HepG2 (cell line): ENCODE data around the gene ERBB3. TPM values are rescaled to one million over a fixed set of nuclear protein-coding genes. Genes with fewer than 3 reads are reported as not detected.

Source experiments
- AGO1 ChIP-seq: fragments of 200-400 bp; formaldehyde crosslinking; IDR thresholded peaks from 2 replicates; pipeline ENCODE4 v1.6.1; 2017; ENCODE audit warnings: mild to moderate bottlenecking, low read depth, low read length, moderate library complexity; ENCODE audit not compliant: poor library complexity, severe bottlenecking
- ARHGAP35 ChIP-seq: sonication (generic); formaldehyde crosslinking; IDR thresholded peaks from 2 replicates; pipeline ENCODE4 v1.9.0; 2022; ENCODE audit warnings: mild to moderate bottlenecking, inconsistent platforms, moderate library complexity, missing genetic modification reagents, borderline replicate concordance
- ATF1 ChIP-seq: IDR thresholded peaks from 2 replicates; pipeline ENCODE4 v1.6.1; 2016; ENCODE audit warnings: mild to moderate bottlenecking, control low read depth
- ATF7 ChIP-seq, 2 experiments: fragments of 450-650 bp in 1 of 2; sonication (generic) in 1 of 2; formaldehyde crosslinking in 1 of 2; IDR thresholded peaks; 2 replicates each; pipeline versions ENCODE4 v1.4.0 to v1.6.1; 2016 to 2020; ENCODE audit warnings: antibody characterized with exemption in 1 of 2, mild to moderate bottlenecking in 1 of 2, missing genetic modification reagents in 1 of 2
- CEBPG ChIP-seq: IDR thresholded peaks from 2 replicates; pipeline ENCODE4 v1.6.1; 2016
- HHEX ChIP-seq: IDR thresholded peaks from 2 replicates; pipeline ENCODE4 v1.6.1; 2016; ENCODE audit warnings: control low read depth
- HMG20A ChIP-seq: IDR thresholded peaks from 2 replicates; pipeline ENCODE4 v1.6.1; 2016; ENCODE audit warnings: borderline replicate concordance
- JUN ChIP-seq: sonication (generic); formaldehyde crosslinking; IDR thresholded peaks from 2 replicates; pipeline ENCODE4 v1.4.0; 2020; ENCODE audit warnings: mild to moderate bottlenecking, missing genetic modification reagents
- KLF6 ChIP-seq: IDR thresholded peaks from 2 replicates; pipeline ENCODE4 v1.8.0; 2016; ENCODE audit warnings: missing biosample characterization, missing genetic modification reagents
- NFKBIZ ChIP-seq: IDR thresholded peaks from 2 replicates; pipeline ENCODE4 v1.6.1; 2018; ENCODE audit warnings: missing genetic modification reagents, missing compliant biosample characterization
- RELA ChIP-seq: sonication (generic); formaldehyde crosslinking; IDR thresholded peaks from 2 replicates; pipeline ENCODE4 v1.4.0; 2020; ENCODE audit warnings: missing genetic modification reagents
- SP5 ChIP-seq: IDR thresholded peaks from 2 replicates; pipeline ENCODE4 v1.6.1; 2016; ENCODE audit warnings: low read depth, borderline replicate concordance
- ZBTB20 ChIP-seq: sonication (generic); formaldehyde crosslinking; IDR thresholded peaks from 2 replicates; pipeline ENCODE4 v1.8.1; 2023; ENCODE audit warnings: missing genetic modification reagents, low read depth, mild to moderate bottlenecking, borderline replicate concordance
- ZFY ChIP-seq: sonication (generic); formaldehyde crosslinking; IDR thresholded peaks from 2 replicates; pipeline ENCODE4 v1.4.0; 2020; ENCODE audit warnings: missing genetic modification reagents
- ZNF331 ChIP-seq: sonication (generic); formaldehyde crosslinking; IDR thresholded peaks from 2 replicates; pipeline ENCODE4 v1.4.0; 2020; ENCODE audit warnings: missing genetic modification reagents
- ZNF543 ChIP-seq: sonication (generic); formaldehyde crosslinking; IDR thresholded peaks from 2 replicates; pipeline ENCODE4 v1.4.0; 2020; ENCODE audit warnings: mild to moderate bottlenecking, missing genetic modification reagents
- ZNF746 ChIP-seq: sonication (generic); formaldehyde crosslinking; IDR thresholded peaks from 2 replicates; pipeline ENCODE4 v1.8.0; 2022; ENCODE audit warnings: mild to moderate bottlenecking, missing genetic modification reagents
- ZNF777 ChIP-seq: sonication (generic); formaldehyde crosslinking; IDR thresholded peaks from 2 replicates; pipeline ENCODE4 v1.4.0; 2020; ENCODE audit warnings: missing genetic modification reagents
- ZNF878 ChIP-seq: sonication (generic); formaldehyde crosslinking; IDR thresholded peaks from 2 replicates; pipeline ENCODE4 v1.8.1; 2023; ENCODE audit warnings: mild to moderate bottlenecking, missing genetic modification reagents, moderate library complexity
- polyA plus RNA-seq, 8 experiments: library from polyadenylated mRNA; depleted of rRNA in 3 of 8; stranded (reverse) in 7 of 8; unstranded in 1 of 8; fragments of >200 nt; fragmentation: Illumina TruSeq in 4 of 8; extraction: Trizol in 4 of 8; gene quantifications; 2 replicates each; pipeline versions ENCODE4 v1.2.1 to v1.2.3, GENCODE V29; 2011 to 2016; ENCODE audit warnings: low read depth in 4 of 8, missing spikeins in 1 of 8, mixed read lengths in 1 of 8; ENCODE audit not compliant: insufficient read depth in 1 of 8
- total RNA-seq, 5 experiments: library from RNA; depleted of rRNA; stranded (reverse); fragments of >200 nt; fragmentation: Illumina TruSeq; extraction: Trizol; gene quantifications; 2 replicates each; pipeline ENCODE4 v1.2.3, GENCODE V29; 2016; ENCODE audit warnings: low read depth in 1 of 5
- TF ChIP-seq, protein P1 (sequence below): sonication (generic); formaldehyde crosslinking; IDR thresholded peaks from 2 replicates; pipeline ENCODE4 v1.4.0; 2020; ENCODE audit warnings: mild to moderate bottlenecking, missing genetic modification reagents
- TF ChIP-seq, protein P2 (sequence below): sonication (generic); formaldehyde crosslinking; IDR thresholded peaks from 2 replicates; pipeline ENCODE4 v1.5.0; 2020; ENCODE audit warnings: mild to moderate bottlenecking, missing genetic modification reagents
- TF ChIP-seq, protein P3 (sequence below): sonication (generic); formaldehyde crosslinking; IDR thresholded peaks from 2 replicates; pipeline ENCODE4 v1.4.0; 2020; ENCODE audit warnings: mild to moderate bottlenecking, missing genetic modification reagents, borderline replicate concordance
- TF ChIP-seq, protein P4 (sequence below): IDR thresholded peaks from 2 replicates; pipeline ENCODE4 v1.6.1; 2018; ENCODE audit warnings: missing genetic modification reagents, mild to moderate bottlenecking, missing compliant biosample characterization

Gene ERBB3
- total and polyA plus RNA-seq, 2 of the 13 experiments (the other 11 are each of a cell fraction or from before 2014, with no cell fraction given) = 93.6 to 358 TPM

DNA sequence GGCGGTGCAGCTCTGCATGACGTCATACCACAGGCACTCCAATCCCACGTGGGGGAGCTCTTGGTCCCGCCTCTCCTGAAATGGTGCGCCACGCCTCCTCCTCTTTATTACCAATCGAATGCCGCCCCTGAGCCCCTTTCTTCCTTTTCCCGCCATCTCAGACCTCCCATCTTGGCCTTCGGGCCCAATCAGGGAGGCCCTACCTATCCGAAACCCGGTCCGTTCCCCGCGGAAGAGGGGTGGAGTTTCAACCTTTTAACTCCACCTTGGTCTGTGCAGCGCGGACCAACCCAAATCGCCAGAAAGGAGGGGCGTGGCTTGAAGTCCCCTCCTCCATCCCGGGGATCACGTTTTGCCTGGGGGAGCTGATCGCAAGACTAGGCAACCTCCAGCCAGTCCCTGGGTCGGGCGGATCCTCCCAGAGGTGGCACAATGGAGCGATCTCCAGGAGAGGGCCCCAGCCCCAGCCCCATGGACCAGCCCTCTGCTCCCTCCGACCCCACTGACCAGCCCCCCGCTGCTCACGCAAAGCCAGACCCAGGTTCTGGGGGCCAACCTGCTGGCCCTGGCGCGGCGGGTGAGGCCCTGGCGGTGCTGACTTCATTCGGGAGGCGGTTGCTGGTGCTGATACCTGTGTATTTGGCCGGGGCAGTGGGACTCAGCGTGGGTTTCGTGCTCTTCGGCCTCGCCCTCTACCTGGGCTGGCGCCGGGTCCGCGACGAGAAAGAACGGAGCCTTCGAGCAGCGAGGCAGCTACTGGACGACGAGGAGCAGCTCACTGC is 48.1 kb downstream of the ERBB3 start, which contains the start of gene ESYT1 (continued):
- TF ChIP-seq HMG20A (0 out of 2 replicates have a peak, but pooled peaks have one; percentile 1), ZNF746 (CRISPR knock-in tag) (peak; percentile 68; the same call in 1 of the 2 replicates), SP5 (CRISPR knock-in tag) (peak; percentile 53; the same call in 1 of the 2 replicates), JUN (CRISPR knock-in tag) (peak; percentile 75), ZFY (CRISPR knock-in tag) (peak; percentile 76), ATF7 (IDR thresholded peaks at IDR 0.05) (peak; percentile 100), ATF7 (CRISPR knock-in tag; IDR thresholded peaks at IDR 0.05) (peak; percentile 96), RELA (CRISPR knock-in tag) (0 out of 2 replicates have a peak, but pooled peaks have one; percentile 57), ZNF331 (0 out of 2 replicates have a peak, but pooled peaks have one; percentile 16), AGO1 (peak; percentile 69), ZNF878 (CRISPR knock-in tag) (0 out of 2 replicates have a peak, but pooled peaks have one; percentile 20), NFKBIZ (CRISPR knock-in tag) (no peak), ZBTB20 (CRISPR knock-in tag) (peak; percentile 19; the same call in 1 of the 2 replicates), ZNF777 (peak; percentile 73; the same call in 1 of the 2 replicates), CEBPG (CRISPR knock-in tag) (0 out of 2 replicates have a peak, but pooled peaks have one; percentile 6), ATF1 (peak; percentile 87), ZNF543 (CRISPR knock-in tag) (peak; percentile 65), KLF6 (peak; percentile 76; the same call in 1 of the 2 replicates), HHEX (CRISPR knock-in tag) (no peak), ARHGAP35 (CRISPR knock-in tag) (peak; percentile 57; the same call in 1 of the 2 replicates)
- TF ChIP-seq, protein P1, sequence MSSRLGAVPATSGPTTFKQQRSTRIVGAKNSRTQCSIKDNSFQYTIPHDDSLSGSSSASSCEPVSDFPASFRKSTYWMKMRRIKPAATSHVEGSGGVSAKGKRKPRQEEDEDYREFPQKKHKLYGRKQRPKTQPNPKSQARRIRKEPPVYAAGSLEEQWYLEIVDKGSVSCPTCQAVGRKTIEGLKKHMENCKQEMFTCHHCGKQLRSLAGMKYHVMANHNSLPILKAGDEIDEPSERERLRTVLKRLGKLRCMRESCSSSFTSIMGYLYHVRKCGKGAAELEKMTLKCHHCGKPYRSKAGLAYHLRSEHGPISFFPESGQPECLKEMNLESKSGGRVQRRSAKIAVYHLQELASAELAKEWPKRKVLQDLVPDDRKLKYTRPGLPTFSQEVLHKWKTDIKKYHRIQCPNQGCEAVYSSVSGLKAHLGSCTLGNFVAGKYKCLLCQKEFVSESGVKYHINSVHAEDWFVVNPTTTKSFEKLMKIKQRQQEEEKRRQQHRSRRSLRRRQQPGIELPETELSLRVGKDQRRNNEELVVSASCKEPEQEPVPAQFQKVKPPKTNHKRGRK (CRISPR knock-in tag) = no peak
- TF ChIP-seq, protein P2, sequence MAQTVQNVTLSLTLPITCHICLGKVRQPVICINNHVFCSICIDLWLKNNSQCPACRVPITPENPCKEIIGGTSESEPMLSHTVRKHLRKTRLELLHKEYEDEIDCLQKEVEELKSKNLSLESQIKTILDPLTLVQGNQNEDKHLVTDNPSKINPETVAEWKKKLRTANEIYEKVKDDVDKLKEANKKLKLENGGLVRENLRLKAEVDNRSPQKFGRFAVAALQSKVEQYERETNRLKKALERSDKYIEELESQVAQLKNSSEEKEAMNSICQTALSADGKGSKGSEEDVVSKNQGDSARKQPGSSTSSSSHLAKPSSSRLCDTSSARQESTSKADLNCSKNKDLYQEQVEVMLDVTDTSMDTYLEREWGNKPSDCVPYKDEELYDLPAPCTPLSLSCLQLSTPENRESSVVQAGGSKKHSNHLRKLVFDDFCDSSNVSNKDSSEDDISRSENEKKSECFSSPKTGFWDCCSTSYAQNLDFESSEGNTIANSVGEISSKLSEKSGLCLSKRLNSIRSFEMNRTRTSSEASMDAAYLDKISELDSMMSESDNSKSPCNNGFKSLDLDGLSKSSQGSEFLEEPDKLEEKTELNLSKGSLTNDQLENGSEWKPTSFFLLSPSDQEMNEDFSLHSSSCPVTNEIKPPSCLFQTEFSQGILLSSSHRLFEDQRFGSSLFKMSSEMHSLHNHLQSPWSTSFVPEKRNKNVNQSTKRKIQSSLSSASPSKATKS (CRISPR knock-in tag) = no peak
- TF ChIP-seq, protein P3, sequence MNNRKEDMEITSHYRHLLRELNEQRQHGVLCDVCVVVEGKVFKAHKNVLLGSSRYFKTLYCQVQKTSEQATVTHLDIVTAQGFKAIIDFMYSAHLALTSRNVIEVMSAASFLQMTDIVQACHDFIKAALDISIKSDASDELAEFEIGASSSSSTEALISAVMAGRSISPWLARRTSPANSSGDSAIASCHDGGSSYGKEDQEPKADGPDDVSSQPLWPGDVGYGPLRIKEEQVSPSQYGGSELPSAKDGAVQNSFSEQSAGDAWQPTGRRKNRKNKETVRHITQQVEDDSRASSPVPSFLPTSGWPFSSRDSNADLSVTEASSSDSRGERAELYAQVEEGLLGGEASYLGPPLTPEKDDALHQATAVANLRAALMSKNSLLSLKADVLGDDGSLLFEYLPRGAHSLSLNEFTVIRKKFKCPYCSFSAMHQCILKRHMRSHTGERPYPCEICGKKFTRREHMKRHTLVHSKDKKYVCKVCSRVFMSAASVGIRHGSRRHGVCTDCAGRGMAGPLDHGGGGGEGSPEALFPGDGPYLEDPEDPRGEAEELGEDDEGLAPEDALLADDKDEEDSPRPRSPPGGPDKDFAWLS = 0 out of 2 replicates have a peak, but pooled peaks have one; percentile 75
- TF ChIP-seq, protein P4, sequence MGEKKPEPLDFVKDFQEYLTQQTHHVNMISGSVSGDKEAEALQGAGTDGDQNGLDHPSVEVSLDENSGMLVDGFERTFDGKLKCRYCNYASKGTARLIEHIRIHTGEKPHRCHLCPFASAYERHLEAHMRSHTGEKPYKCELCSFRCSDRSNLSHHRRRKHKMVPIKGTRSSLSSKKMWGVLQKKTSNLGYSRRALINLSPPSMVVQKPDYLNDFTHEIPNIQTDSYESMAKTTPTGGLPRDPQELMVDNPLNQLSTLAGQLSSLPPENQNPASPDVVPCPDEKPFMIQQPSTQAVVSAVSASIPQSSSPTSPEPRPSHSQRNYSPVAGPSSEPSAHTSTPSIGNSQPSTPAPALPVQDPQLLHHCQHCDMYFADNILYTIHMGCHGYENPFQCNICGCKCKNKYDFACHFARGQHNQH = peak; percentile 59; the same call in 1 of the 2 replicates
